ENCODE results near the gene KBTBD12. TPM values are rescaled to one million over a fixed set of nuclear protein-coding genes. Genes with fewer than 3 reads are reported as not detected.

KBTBD12 gene
- total and polyA plus RNA-seq, 10 of the 15 experiments (the other 5 are each of a cell fraction or from before 2014, with no cell fraction given) = 0.01 to 0.11 TPM; not detected in 8

- DNase-seq (ENCODE audit: low read depth, low spot score) = no peak
- no peaks in the 10 kb centered on the region for H3K79me2 ChIP-seq (ENCODE audit: control insufficient read depth, insufficient read depth, low read length)
- intact Hi-C loops (cut with micrococcal nuclease; ENCODE audit: unreplicated experiment) (no loop called here), in situ Hi-C loops (cut with MboI) (no loop called here)
- POLR2A ChIA-PET = interaction anchor here (0.6 kb wide), 1 partner anchor 28 kb away, joined by 3 read pairs; no protein-coding TSS in a partner anchor
- H3K9me3 ChIP-seq (replicated peaks; ENCODE audit: control insufficient read depth, insufficient read depth, low read length) = no peaks in the 10 kb centered on the region; the same call in 2 of the 3 replicates
- TF ChIP-seq RCOR1 (conservative IDR thresholded peaks at IDR 0.05; ENCODE audit: low read depth, low read length) (no peak), MEF2B (IDR thresholded peaks at IDR 0.05; ENCODE audit: partially characterized antibody, poor library complexity, severe bottlenecking) (no peak), ZBTB40 (IDR thresholded peaks at IDR 0.05; ENCODE audit: borderline replicate concordance) (no peak), JUND (IDR thresholded peaks at IDR 0.05; ENCODE audit: low read depth, low read length) (no peak), FOXM1 (IDR thresholded peaks at IDR 0.05; ENCODE audit: low read depth, low read length) (no peak), YBX1 (IDR thresholded peaks at IDR 0.05) (no peak)
- ATAC-seq = no peak
- SMC1A ChIA-PET (ENCODE audit: uncharacterized antibody, unreplicated experiment) = no interaction called here
- no peak overlapping the region for H3K4me2 ChIP-seq (ENCODE audit: control insufficient read depth, insufficient read depth)
- CTCF ChIA-PET = interaction anchor here (0.8 to 0.9 kb wide), 2 partner anchors 20 to 414 kb away, joined by 3 to 4 read pairs; no protein-coding TSS in a partner anchor
- H4K20me1 ChIP-seq (ENCODE audit: control insufficient read depth, insufficient read depth) = no peaks in the 10 kb centered on the region
- H3K4me1 ChIP-seq (ENCODE audit: control insufficient read depth, insufficient read depth, low read length) = no peaks in the 10 kb centered on the region
- 54% methylated on average over 11 of the region's 11 CpGs for WGBS (ENCODE audit: insufficient coverage, insufficient replicate concordance, low lambda C conversion rate, missing lambda C conversion rate)
- H3K27ac ChIP-seq (ENCODE audit: control insufficient read depth, insufficient read depth) = no peak overlapping the region
- RAD21 ChIA-PET (ENCODE audit: unreplicated experiment) = no interaction called here
- H3K36me3 ChIP-seq (ENCODE audit: control insufficient read depth in 2 of 2, insufficient read depth in 2 of 2, low read length in 1 of 2) = no peaks in the 10 kb centered on the region
- BruUV-seq (replicated peaks) = no TSS peak
- peaks cover 0 to 3% of the 10 kb centered on the region in 2 experiments; a peak in 2 of 4 replicates for H3K27me3 ChIP-seq (replicated peaks in 1 of 2; ENCODE audit: control insufficient read depth in 2 of 2, insufficient read depth in 2 of 2, low read length in 1 of 2)
- H3K9ac ChIP-seq (ENCODE audit: control insufficient read depth, insufficient read depth, low read length) = no peak overlapping the region
- no peak overlapping the region for H2AFZ ChIP-seq (ENCODE audit: control insufficient read depth, low read depth, low read length)
- H3K4me3 ChIP-seq = no peak overlapping the region
- no peak for FAIRE-seq
Observed at GRCh38 chr3:127988770-127989557, 73.9 kb downstream of the KBTBD12 start.

All from GM12878 (cell line).